Stimulated activated naive B cell treated with anti-CD40 and anti-IgM and Interleukin-4, amounts not matched to agents 10 μg/mL and 1 μg/mL and 100 μg/mL, for 72 hours (primary cell): ENCODE measurements around the gene CRTC1.
"Not testable (repeated sequence)": the region's sequence is repeated elsewhere in the genome, so short reads cannot be mapped to it uniquely, and the experiment has no call there.

ENCODE experiments used
- ATAC-seq, 2 donors: fragments of 150-1000 bp; cut with Tn5 transposase; replicated peaks; 2 replicates each; pipeline ENCODE4 v1.10.0; 2021; ENCODE audit warnings: moderate library complexity in 1 of 2
- DNase-seq: peaks from one replicate; pipeline ENCODE4 v3.0.0; 2021
- H3K27ac Mint-ChIP-seq: one replicate; pipeline ENCODE4 v1.8.0; 2022; ENCODE audit warnings: mild to moderate bottlenecking, mixed read lengths
- H3K27me3 Mint-ChIP-seq, 2 donors: one replicate each; pipeline ENCODE4 v1.8.0; 2022; ENCODE audit warnings: mixed read lengths in 2 of 2
- H3K36me3 Mint-ChIP-seq, 2 donors: one replicate each; pipeline ENCODE4 v1.8.0; 2022; ENCODE audit warnings: mixed read lengths in 2 of 2, mild to moderate bottlenecking in 1 of 2
- H3K4me1 Mint-ChIP-seq, 2 donors: one replicate each; pipeline ENCODE4 v1.8.0; 2022; ENCODE audit warnings: mixed read lengths in 2 of 2, mild to moderate bottlenecking in 1 of 2
- H3K4me3 Mint-ChIP-seq, 2 donors: one replicate each; pipeline ENCODE4 v1.8.0; 2022; ENCODE audit warnings: mild to moderate bottlenecking in 2 of 2, mixed read lengths in 2 of 2, moderate library complexity in 1 of 2
- H3K9me3 Mint-ChIP-seq, 2 donors: one replicate each; pipeline ENCODE4 v1.8.0; 2022; ENCODE audit warnings: mixed read lengths in 2 of 2, mild to moderate bottlenecking in 1 of 2

CRTC1 gene

GRCh38 chr19:18669524-18669817, 14.0 kb upstream of the CRTC1 start:
- H3K4me3 Mint-ChIP-seq: no peak overlapping the region
- H3K27ac Mint-ChIP-seq: no peak overlapping the region
- peaks cover 10 to 11% of the 10 kb centered on the region in 2 donors for H3K4me1 Mint-ChIP-seq
- no peaks in the 10 kb centered on the region for H3K27me3 Mint-ChIP-seq
- no peak for ATAC-seq
- no peaks in the 10 kb centered on the region for H3K9me3 Mint-ChIP-seq
- peaks cover 20 to 33% of the 10 kb centered on the region in 2 donors for H3K36me3 Mint-ChIP-seq
- DNase-seq: no peak

DNA sequence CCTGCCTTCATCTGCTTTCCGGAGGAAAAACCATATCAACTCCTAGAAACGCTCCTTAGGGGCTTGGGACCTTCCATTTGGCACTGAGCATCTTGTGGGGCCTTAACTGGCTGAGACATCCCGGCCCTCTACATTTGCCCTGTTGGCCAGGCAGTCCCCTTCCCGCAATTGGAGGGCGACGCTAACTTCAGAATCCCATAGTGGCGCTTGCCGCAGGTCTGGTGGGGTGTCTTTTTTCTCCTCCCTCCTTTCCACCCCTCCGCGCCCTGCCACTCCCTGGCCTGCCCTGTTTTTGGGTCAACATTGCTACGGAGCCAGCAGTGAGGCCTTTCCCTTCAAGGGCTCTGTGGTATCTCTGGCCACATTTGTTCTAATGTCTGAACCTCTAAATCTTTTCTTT, 13.6 kb upstream of the CRTC1 start:
- no peak for DNase-seq
- H3K9me3 Mint-ChIP-seq: no peaks in the 10 kb centered on the region
- no peaks in the 10 kb centered on the region for H3K27me3 Mint-ChIP-seq
- H3K4me1 Mint-ChIP-seq: peaks cover 10 to 11% of the 10 kb centered on the region in 2 donors
- ATAC-seq: no peak
- no peak overlapping the region for H3K4me3 Mint-ChIP-seq
- peaks cover 20 to 33% of the 10 kb centered on the region in 2 donors for H3K36me3 Mint-ChIP-seq
- no peak overlapping the region for H3K27ac Mint-ChIP-seq

- Mint-ChIP-seq H3K27ac (no peak overlapping the region), H3K4me3 (no peak overlapping the region), H3K4me1 (peaks cover 10 to 11% of the 10 kb centered on the region in 2 donors), H3K9me3 (no peaks in the 10 kb centered on the region), H3K36me3 (peaks cover 20 to 33% of the 10 kb centered on the region in 2 donors), H3K27me3 (no peaks in the 10 kb centered on the region)
- no peak for ATAC-seq
- no peak for DNase-seq
Observed at GRCh38 chr19:18670312-18670711, 13.2 kb upstream of the CRTC1 start.

GRCh38 chr19:18671303-18672043, 12.0 kb upstream of the CRTC1 start:
- Mint-ChIP-seq H3K27me3 (no peaks in the 10 kb centered on the region), H3K4me3 (no peak overlapping the region), H3K27ac (no peak overlapping the region), H3K9me3 (no peaks in the 10 kb centered on the region), H3K4me1 (peaks cover 4 to 8% of the 10 kb centered on the region in 2 donors), H3K36me3 (peaks cover 20 to 33% of the 10 kb centered on the region in 2 donors)
- ATAC-seq (no peak), DNase-seq (no peak)

DNA sequence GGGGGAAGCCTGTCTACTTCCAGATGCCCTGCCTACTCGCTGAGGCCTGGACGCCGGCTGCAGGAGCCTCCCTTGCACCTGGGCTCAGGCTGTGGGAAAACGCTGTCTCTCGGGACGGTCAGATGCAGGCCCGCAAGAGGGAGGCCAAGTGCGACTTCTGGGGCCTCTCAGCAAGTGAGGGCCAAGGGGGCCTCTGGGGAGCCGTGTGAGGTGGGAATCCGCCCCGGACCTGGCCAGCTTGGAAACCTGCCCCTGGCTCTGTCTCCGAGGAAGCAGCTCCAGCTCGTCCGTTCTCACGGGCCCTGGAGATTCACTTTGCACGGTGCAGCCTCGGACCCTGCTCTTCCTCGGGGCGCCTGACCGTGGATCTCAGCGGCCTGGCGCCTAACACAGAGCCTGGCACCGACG, 11.4 kb upstream of the CRTC1 start:
- DNase-seq (no peak), ATAC-seq (no peak)
- Mint-ChIP-seq H3K36me3 (peaks cover 20 to 33% of the 10 kb centered on the region in 2 donors), H3K9me3 (no peaks in the 10 kb centered on the region), H3K4me1 (peaks cover 1 to 4% of the 10 kb centered on the region in 2 donors), H3K27me3 (no peaks in the 10 kb centered on the region), H3K27ac (no peak overlapping the region), H3K4me3 (no peak overlapping the region)

DNA sequence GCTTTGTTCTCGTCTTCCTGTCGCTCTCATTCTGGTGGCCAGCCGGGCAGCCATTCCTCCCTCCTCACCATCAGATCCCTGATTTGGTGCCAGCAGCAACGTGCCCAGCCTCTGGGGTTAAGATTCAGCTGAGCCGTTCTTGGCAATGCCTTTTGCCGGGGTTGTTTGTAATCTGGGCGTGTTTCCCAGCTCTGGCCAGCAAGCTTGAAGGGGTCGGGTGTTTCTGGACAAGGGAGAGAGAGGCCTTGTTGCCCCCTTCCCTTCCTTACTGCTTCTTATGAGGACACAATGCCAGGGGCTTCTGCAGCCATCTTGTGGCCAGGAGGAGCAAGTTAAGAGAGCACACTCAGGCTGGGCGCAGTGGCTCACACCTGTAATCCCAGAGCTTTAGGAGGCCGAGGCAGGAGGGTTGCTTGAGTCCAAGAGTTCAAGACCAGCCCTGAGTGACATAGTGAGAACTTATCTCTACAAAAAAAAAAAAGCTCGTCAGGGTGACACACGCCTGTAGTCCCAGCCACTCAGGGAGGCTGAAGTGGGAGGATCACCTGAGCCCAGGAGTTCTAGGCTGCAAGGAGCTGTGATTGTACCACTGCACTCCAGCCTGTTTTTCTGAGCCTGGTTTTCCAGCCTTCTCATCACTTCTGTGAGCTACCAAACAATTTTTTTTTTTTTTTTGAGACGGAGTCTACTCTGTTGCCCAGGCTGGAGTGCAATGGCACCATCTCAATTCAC, 10.7 kb upstream of the CRTC1 start:
- Mint-ChIP-seq H3K4me1 (peaks cover 1 to 4% of the 10 kb centered on the region in 2 donors), H3K9me3 (no peaks in the 10 kb centered on the region), H3K27ac (no peak overlapping the region), H3K27me3 (no peaks in the 10 kb centered on the region), H3K36me3 (peaks cover 15 to 28% of the 10 kb centered on the region in 2 donors), H3K4me3 (no peak overlapping the region)
- ATAC-seq (no peak), DNase-seq (no peak)

DNA sequence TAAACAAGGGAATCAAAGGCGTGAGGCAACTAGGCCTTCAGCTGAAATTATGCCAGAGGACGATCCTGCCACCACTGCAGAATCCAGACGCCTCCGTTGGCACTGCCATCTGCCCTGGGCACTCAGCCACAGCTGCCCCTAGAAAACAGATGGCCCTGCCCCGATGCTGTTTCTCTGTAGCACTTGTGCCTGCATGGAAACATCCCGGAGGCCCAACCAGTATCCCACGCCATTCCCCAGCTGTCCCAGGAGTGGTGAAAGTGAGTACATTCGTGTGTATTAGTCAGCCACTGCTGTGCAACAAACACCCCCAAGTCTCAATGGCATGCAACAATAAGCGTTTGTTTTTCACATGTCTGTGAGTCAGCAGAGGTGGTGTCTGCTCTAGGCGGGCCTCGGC, 8.9 kb upstream of the CRTC1 start:
- DNase-seq: no peak
- ATAC-seq: no peak
- H3K27me3 Mint-ChIP-seq: no peaks in the 10 kb centered on the region
- peaks cover 3 to 4% of the 10 kb centered on the region in 2 donors for H3K4me1 Mint-ChIP-seq
- no peaks in the 10 kb centered on the region for H3K9me3 Mint-ChIP-seq
- peaks cover 8 to 16% of the 10 kb centered on the region in 2 donors for H3K36me3 Mint-ChIP-seq
- H3K27ac Mint-ChIP-seq: no peak overlapping the region
- H3K4me3 Mint-ChIP-seq: no peak overlapping the region

DNA sequence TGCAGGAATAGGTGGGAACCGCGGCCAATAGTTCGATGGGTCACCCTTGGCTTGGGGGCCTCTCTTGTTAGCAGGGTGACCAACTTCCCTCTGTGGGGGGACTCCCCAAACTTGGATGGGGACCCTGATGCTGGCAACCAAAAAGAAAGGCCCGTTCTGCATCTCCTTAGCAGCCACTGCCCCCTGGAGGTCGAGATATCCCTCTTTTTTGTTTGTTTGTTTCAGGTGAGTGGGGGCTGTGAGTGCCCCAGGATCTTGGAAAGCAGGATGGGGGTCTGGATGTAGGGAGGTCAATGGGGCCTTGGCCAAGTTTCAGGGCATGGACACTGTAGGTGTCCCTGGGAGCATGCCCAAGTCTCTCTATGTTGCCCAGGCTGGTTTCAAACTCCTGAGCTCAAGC, 7.7 kb upstream of the CRTC1 start:
- ATAC-seq: no peak
- H3K27me3 Mint-ChIP-seq: no peaks in the 10 kb centered on the region
- no peak overlapping the region for H3K27ac Mint-ChIP-seq
- peaks cover 2 to 8% of the 10 kb centered on the region in 2 donors for H3K36me3 Mint-ChIP-seq
- no peaks in the 10 kb centered on the region for H3K9me3 Mint-ChIP-seq
- no peak overlapping the region for H3K4me3 Mint-ChIP-seq
- DNase-seq: no peak
- peaks cover 3 to 4% of the 10 kb centered on the region in 2 donors for H3K4me1 Mint-ChIP-seq

DNA sequence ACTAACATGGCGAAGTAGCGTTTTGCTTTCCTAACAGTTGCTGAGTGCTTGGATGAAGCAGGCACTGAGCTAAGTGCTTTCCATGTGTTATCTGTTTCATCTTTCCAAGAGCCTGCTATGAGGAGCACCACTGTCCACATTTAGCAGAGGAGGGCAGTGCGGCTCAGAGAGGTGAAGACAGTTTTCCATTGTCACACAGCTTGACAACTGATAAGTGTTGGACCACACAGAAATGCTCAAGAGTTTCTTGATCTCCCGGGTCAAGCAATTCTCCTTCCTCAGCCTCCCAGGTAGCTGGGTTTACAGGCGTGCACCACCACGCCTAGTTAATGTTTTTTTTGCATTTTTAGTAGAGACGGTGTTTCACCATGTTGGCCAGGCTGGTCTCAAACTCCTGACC, 6.8 kb upstream of the CRTC1 start:
- no peak for ATAC-seq
- H3K9me3 Mint-ChIP-seq: no peaks in the 10 kb centered on the region

DNA sequence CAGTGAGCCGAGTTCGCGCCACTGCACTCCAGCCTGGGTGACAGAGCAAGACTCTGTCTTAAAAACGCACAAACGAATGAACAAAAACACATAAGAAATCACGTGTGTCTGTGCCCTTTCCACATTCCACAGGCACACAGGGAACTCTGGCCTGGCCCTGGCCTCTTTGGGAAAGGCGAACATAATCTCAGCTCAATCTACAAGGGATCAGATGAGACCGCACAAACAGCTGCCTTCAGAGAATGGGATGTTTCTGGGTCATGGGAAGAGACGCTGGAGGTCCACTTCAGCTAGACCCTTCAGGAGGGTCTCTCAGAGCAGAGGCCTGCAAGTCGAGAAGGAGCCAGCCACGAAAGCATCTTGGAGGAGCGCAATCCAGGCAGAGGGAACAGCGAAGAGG, 6.3 kb upstream of the CRTC1 start:
- Mint-ChIP-seq H3K36me3 (peaks cover 0 to 4% of the 10 kb centered on the region in 2 donors), H3K4me3 (no peak overlapping the region), H3K27me3 (no peaks in the 10 kb centered on the region), H3K9me3 (no peaks in the 10 kb centered on the region), H3K27ac (no peak overlapping the region), H3K4me1 (peaks cover 3 to 6% of the 10 kb centered on the region in 2 donors)
- DNase-seq (no peak), ATAC-seq (no peak)

More for the DNA sequence above, 6.8 kb upstream of the CRTC1 start:
- DNase-seq: no peak
- peaks cover 3 to 4% of the 10 kb centered on the region in 2 donors for H3K4me1 Mint-ChIP-seq
- H3K4me3 Mint-ChIP-seq: no peak overlapping the region
- H3K27ac Mint-ChIP-seq: peak overlapping the region; percentile 62
- no peaks in the 10 kb centered on the region for H3K27me3 Mint-ChIP-seq
- peaks cover under 1 to 7% of the 10 kb centered on the region in 2 donors for H3K36me3 Mint-ChIP-seq

DNA sequence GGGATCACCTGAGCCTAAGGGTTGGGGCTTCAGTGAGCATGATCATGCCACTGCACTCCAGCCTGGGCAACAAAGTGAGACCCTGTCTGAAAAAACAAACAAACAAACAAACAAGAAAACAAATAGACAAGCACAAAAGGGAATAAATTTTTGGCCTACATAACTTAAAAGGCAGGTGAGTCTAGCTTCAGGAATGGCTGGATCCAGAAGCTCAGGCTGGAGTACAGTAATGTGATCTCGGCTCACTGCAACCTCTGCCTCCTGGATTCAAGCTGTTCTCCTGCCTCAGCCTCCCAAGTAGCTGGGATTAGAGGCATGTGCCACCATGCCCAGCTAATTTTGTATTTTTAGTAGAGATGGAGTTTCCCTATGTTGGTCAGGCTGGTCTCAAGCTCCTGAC, 3.3 kb upstream of the CRTC1 start:
- not testable (repeated sequence) for DNase-seq, ATAC-seq, H3K4me3 Mint-ChIP-seq, H3K36me3 Mint-ChIP-seq, H3K27ac Mint-ChIP-seq, H3K9me3 Mint-ChIP-seq, H3K27me3 Mint-ChIP-seq
- H3K4me1 Mint-ChIP-seq: peaks cover 12 to 27% of the 10 kb centered on the region in 2 donors

- Mint-ChIP-seq H3K36me3 (peaks cover 0 to under 1% of the 10 kb centered on the region in 2 donors), H3K4me3 (peak overlapping the region; percentile 88), H3K27me3 (no peaks in the 10 kb centered on the region), H3K27ac (peak overlapping the region; percentile 93), H3K9me3 (no peaks in the 10 kb centered on the region), H3K4me1 (peaks cover 15 to 44% of the 10 kb centered on the region in 2 donors)
- no peak for ATAC-seq
- DNase-seq: no peak
Observed at GRCh38 chr19:18682807-18683108, 722 bp upstream of the CRTC1 start.

DNA sequence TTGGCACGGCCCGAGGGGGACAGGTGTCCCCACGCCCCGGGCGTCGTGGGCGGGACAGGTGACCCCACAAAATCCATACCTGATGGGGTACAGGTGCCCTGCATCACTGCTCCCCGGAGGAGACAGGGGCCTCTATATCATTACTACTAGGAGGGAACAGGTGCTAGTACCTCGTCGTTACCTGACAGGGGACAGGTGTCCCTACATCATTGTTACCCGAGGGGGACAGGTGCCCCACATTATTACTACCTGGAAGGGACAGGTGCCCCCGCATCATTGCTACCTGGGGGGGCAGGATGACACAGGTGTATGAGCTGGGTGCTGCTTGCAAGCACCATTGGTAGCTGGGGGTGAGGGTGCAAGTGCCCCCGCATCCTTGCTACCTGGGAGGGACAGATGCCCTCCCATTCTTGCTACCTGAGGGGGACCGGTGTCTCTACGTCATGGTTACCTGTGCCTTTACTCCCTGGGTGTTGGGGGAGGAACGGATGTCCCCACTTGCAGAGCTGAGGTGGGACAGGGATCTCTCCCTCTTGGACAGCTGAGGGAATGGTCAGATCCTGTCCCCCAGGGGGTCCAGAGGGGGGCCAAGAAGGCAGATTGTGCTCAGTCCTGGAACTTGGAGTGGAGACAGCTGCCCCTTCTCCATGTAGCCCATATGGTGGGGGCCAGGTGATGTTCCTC, 620 bp downstream of the CRTC1 start:
- H3K9me3 Mint-ChIP-seq: no peaks in the 10 kb centered on the region

GRCh38 chr19:18684642-18684993, 1.1 kb downstream of the CRTC1 start:
- Mint-ChIP-seq H3K27ac (peak overlapping the region; percentile 14), H3K4me3 (peak overlapping the region in 1 of 2 donors; percentile 32), H3K4me1 (peaks cover 19 to 51% of the 10 kb centered on the region in 2 donors), H3K27me3 (no peaks in the 10 kb centered on the region), H3K9me3 (no peaks in the 10 kb centered on the region), H3K36me3 (peaks cover 0 to 6% of the 10 kb centered on the region in 2 donors)
- no peak for DNase-seq
- no peak for ATAC-seq

More for the DNA sequence above, 620 bp downstream of the CRTC1 start:
- Mint-ChIP-seq H3K4me1 (peaks cover 18 to 49% of the 10 kb centered on the region in 2 donors), H3K27me3 (no peaks in the 10 kb centered on the region), H3K27ac (peak overlapping the region; percentile 75), H3K36me3 (peaks cover 0 to 4% of the 10 kb centered on the region in 2 donors), H3K4me3 (peak overlapping the region; percentile 70 to 88)
- DNase-seq: no peak
- ATAC-seq: no peak
